KMS-11 (cell line): ENCODE results near the gene RTN1.

Source experiments
- H2AFZ ChIP-seq: fragments of 200-600 bp; sonication (generic); 2 replicates; pipeline ENCODE4 v1.6.1; 2016; ENCODE audit warnings: antibody characterized with exemption, mixed run types, low read depth
- H3K27ac ChIP-seq: fragments of 200-600 bp; sonication (generic); 2 replicates; pipeline ENCODE4 v1.6.1; 2016; ENCODE audit warnings: mild to moderate bottlenecking, mixed run types
- H3K27me3 ChIP-seq: fragments of 200-600 bp; sonication (generic); 2 replicates; pipeline ENCODE4 v1.6.1; 2017; ENCODE audit warnings: mild to moderate bottlenecking, low read depth, mixed run types, moderate library complexity; ENCODE audit not compliant: insufficient read depth
- H3K36me3 ChIP-seq: fragments of 200-600 bp; sonication (generic); 2 replicates; pipeline ENCODE4 v1.6.1; 2017; ENCODE audit warnings: mild to moderate bottlenecking, mixed run types; ENCODE audit not compliant: insufficient read depth
- H3K4me1 ChIP-seq: fragments of 200-600 bp; sonication (generic); 2 replicates; pipeline ENCODE4 v1.6.1; 2016; ENCODE audit warnings: mild to moderate bottlenecking, low read depth, mixed run types; ENCODE audit not compliant: poor library complexity, severe bottlenecking
- H3K4me2 ChIP-seq: fragments of 200-600 bp; sonication (generic); 2 replicates; pipeline ENCODE4 v1.7.0; 2016; ENCODE audit warnings: mild to moderate bottlenecking, mixed run types
- H3K4me3 ChIP-seq: fragments of 200-600 bp; sonication (generic); IDR thresholded peaks from 2 replicates; pipeline ENCODE4 v1.6.1; 2017; ENCODE audit warnings: low read depth, low read length, mixed read lengths; ENCODE audit not compliant: insufficient read depth
- H3K79me2 ChIP-seq: fragments of 200-600 bp; sonication (generic); 2 replicates; pipeline ENCODE4 v1.6.1; 2016; ENCODE audit warnings: low read depth, mixed run types; ENCODE audit not compliant: insufficient read depth
- H3K9ac ChIP-seq: fragments of 200-600 bp; sonication (generic); 2 replicates; pipeline ENCODE4 v1.6.1; 2016; ENCODE audit warnings: mild to moderate bottlenecking, mixed run types
- H4K20me1 ChIP-seq: fragments of 200-600 bp; sonication (generic); 2 replicates; pipeline ENCODE4 v1.6.1; 2016; ENCODE audit warnings: mild to moderate bottlenecking, mixed run types; ENCODE audit not compliant: insufficient read depth
- TF ChIP-seq, protein P1 (sequence below): fragments of 200-600 bp; sonication (generic); conservative IDR thresholded peaks from 2 replicates; pipeline ENCODE4 v1.6.1; 2017; ENCODE audit warnings: low read depth, mild to moderate bottlenecking, antibody characterized with exemption, low read length, moderate library complexity, mixed read lengths

RTN1 gene

DNA sequence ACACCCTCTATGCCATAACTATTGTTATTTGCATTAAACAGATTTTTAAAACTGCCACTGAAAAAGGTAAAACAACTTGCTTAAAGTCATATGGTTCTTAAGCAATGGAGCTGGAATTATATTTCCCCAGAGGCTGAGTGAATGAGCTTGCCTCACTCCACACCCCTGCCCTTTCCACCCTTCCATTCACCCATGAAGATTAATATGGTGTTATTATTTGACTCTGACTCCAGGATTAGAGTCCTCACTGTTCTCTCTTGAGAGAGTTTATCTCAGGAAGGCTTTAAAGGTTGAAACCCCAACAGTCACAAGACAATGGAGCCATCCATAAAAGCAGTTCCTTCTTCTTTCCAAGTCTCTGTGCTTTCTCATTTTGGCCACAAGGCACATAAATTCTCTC, 84.9 kb downstream of the RTN1 start:
- Histone ChIP-seq H3K27me3 (no peaks in the 10 kb centered on the region), H3K27ac (no peak overlapping the region), H3K9ac (no peak overlapping the region), H3K4me2 (no peak overlapping the region), H2AFZ (no peak overlapping the region), H3K4me3 (no peak overlapping the region), H3K79me2 (no peaks in the 10 kb centered on the region), H3K36me3 (no peaks in the 10 kb centered on the region), H3K4me1 (no peaks in the 10 kb centered on the region), H4K20me1 (no peaks in the 10 kb centered on the region)
- TF ChIP-seq, protein P1, sequence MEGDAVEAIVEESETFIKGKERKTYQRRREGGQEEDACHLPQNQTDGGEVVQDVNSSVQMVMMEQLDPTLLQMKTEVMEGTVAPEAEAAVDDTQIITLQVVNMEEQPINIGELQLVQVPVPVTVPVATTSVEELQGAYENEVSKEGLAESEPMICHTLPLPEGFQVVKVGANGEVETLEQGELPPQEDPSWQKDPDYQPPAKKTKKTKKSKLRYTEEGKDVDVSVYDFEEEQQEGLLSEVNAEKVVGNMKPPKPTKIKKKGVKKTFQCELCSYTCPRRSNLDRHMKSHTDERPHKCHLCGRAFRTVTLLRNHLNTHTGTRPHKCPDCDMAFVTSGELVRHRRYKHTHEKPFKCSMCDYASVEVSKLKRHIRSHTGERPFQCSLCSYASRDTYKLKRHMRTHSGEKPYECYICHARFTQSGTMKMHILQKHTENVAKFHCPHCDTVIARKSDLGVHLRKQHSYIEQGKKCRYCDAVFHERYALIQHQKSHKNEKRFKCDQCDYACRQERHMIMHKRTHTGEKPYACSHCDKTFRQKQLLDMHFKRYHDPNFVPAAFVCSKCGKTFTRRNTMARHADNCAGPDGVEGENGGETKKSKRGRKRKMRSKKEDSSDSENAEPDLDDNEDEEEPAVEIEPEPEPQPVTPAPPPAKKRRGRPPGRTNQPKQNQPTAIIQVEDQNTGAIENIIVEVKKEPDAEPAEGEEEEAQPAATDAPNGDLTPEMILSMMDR = no peak

DNA sequence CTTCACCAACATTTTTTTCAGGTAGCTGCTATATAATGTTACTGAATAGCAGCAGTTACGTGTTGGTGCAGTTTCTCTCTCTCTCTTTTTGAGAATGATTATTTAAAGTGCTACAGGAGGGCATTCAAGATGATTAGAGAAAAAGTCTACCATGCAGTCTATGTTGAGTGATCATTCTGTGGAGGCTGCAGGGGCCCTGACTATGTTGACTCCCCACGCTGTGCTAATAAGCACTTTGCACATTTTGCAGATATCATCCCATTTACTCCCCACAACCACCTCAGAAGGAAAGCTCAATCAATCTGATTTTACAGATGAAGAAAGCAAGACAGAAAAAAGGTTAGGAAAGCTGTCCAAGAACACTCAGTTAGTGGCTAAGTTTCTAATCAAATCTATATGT, 87.8 kb downstream of the RTN1 start:
- Histone ChIP-seq H3K79me2 (no peaks in the 10 kb centered on the region), H3K36me3 (no peaks in the 10 kb centered on the region), H3K27me3 (no peaks in the 10 kb centered on the region), H3K4me1 (no peaks in the 10 kb centered on the region), H3K27ac (no peak overlapping the region), H3K4me2 (no peak overlapping the region), H3K4me3 (no peak overlapping the region), H4K20me1 (no peaks in the 10 kb centered on the region), H3K9ac (no peak overlapping the region), H2AFZ (no peak overlapping the region)
- TF ChIP-seq, protein P1 = no peak

GRCh38 chr14:59777006-59777579, 93.5 kb downstream of the RTN1 start:
- no peak overlapping the region for H3K4me3 ChIP-seq
- no peaks in the 10 kb centered on the region for H3K4me1 ChIP-seq
- no peak overlapping the region for H2AFZ ChIP-seq
- no peaks in the 10 kb centered on the region for H4K20me1 ChIP-seq
- TF ChIP-seq, protein P1 = no peak
- H3K79me2 ChIP-seq = no peaks in the 10 kb centered on the region
- no peak overlapping the region for H3K27ac ChIP-seq
- H3K36me3 ChIP-seq = no peaks in the 10 kb centered on the region
- no peak overlapping the region for H3K9ac ChIP-seq
- no peak overlapping the region for H3K4me2 ChIP-seq
- no peaks in the 10 kb centered on the region for H3K27me3 ChIP-seq

GRCh38 chr14:59776468-59776867, 94.1 kb downstream of the RTN1 start:
- Histone ChIP-seq H3K4me3 (no peak overlapping the region), H3K9ac (no peak overlapping the region), H2AFZ (no peak overlapping the region), H3K79me2 (no peaks in the 10 kb centered on the region), H3K4me2 (no peak overlapping the region), H3K36me3 (no peaks in the 10 kb centered on the region), H3K27ac (no peak overlapping the region), H3K27me3 (no peaks in the 10 kb centered on the region), H3K4me1 (no peaks in the 10 kb centered on the region), H4K20me1 (no peaks in the 10 kb centered on the region)
- TF ChIP-seq, protein P1 = no peak
